Subcutaneous adipose tissue (tissue), 4 donors: ENCODE measurements around the gene APLF. TPM values are rescaled to one million over a fixed set of nuclear protein-coding genes. Genes with fewer than 3 reads are reported as not detected.

Source experiments
- total RNA-seq, 4 donors: library from RNA; depleted of rRNA; stranded (reverse); fragments of >200 nt; gene quantifications; one replicate each; pipeline ENCODE4 v1.1.0, GENCODE V29; 2016
- TF ChIP-seq, protein P1 (sequence below): fragments of 450-650 bp; IDR thresholded peaks from one replicate; pipeline ENCODE4 v1.5.1; 2016; ENCODE audit warnings: low read depth, mild to moderate bottlenecking, control low read depth, antibody characterized with exemption, moderate library complexity

Gene APLF
- total RNA-seq, 4 donors from 2014 or later = 6.6 to 10.8 (median 10.1) TPM

DNA sequence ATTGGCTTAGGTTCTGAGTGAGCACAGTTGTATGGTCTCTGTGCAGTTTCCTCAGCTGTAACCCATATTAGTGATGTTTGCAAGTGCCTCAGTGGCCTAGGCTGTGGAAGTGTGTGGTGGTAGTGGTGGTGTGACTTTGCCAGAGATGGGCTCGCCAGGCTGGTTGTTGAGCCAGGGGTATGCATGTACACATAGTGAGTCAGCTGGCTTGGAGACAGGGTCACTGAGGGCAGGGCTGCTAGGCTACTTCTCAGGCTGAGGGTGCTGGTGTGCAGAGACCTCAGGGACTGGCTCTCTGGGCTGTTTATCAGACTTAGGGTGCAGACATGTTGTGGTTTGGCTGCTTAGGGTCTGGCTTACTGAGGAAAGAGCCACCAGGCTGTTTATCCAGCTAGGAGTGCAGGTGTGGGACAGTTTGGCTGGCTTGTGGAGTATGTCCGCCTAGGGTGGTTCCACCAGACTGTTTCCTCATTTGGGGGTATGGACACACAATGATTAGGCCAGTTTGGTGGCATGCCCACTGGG is 15.0 kb downstream of the APLF start:
- TF ChIP-seq, protein P1, sequence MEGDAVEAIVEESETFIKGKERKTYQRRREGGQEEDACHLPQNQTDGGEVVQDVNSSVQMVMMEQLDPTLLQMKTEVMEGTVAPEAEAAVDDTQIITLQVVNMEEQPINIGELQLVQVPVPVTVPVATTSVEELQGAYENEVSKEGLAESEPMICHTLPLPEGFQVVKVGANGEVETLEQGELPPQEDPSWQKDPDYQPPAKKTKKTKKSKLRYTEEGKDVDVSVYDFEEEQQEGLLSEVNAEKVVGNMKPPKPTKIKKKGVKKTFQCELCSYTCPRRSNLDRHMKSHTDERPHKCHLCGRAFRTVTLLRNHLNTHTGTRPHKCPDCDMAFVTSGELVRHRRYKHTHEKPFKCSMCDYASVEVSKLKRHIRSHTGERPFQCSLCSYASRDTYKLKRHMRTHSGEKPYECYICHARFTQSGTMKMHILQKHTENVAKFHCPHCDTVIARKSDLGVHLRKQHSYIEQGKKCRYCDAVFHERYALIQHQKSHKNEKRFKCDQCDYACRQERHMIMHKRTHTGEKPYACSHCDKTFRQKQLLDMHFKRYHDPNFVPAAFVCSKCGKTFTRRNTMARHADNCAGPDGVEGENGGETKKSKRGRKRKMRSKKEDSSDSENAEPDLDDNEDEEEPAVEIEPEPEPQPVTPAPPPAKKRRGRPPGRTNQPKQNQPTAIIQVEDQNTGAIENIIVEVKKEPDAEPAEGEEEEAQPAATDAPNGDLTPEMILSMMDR = no peak

DNA sequence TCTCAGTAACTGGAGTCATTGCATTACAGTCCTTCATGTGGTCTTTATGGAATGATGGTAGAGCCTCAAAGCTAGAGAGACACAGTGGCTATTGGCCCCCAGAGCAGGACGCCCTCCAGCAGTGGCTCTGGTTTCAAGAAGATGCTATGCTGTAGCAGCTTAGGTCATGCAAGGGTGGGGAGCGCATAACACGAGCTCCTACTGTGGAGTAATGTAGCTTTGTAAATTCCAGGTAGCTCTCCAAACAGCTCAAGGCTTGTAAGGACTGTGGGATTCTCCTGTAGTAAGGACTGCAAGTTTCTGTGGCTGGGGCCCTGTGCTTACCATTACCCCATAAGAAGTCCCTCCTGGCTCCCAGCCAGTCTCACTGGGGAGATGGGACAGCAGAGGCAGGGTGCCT is 15.6 kb downstream of the APLF start:
- TF ChIP-seq, protein P1 = no peak

DNA sequence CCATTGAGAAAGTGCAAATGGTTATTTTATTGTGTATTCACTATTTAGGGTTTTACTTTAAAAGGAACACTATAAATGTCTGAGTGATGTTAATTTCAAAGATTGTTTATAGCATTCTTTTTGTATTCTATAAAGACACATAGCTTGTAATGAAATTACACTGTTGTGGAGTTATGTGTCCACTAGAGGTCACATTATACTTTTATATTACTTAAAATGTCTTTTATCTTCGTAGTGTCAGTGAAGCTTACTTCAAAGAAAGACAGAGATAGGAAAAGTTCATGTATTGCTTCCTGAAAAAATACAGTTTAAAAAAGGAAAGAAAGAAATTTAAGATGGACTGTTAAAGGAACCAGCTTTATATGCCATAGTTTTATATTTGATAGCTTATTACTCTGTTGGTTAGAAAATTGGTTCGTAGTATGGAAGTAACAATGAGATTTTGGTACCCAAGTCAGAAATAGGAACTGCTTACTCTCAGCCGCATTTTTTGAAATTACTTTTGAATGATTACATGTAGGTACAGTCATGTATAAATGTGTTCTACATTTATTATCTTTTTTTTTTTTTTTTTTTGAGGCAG is 20.5 kb downstream of the APLF start:
- TF ChIP-seq, protein P1 = no peak

DNA sequence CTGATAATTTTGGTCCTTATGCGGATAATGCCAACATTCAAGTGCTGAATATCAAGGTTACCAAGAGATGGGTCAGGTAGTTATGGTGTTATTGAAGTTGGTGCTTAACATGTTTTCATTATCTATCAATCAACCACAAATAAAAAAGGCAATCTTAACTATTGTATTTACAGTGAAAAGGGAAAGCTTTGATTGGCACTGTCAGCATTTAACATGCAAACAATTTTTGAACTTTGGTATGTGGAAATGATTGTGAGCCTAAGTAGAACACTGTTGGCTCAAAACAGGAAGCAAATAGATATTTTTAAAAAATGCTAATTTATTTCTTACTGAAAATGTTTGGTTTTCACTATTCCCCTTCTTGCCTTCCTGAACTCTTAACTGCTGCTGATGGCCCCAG is 21.9 kb downstream of the APLF start:
- TF ChIP-seq, protein P1 = no peak

DNA sequence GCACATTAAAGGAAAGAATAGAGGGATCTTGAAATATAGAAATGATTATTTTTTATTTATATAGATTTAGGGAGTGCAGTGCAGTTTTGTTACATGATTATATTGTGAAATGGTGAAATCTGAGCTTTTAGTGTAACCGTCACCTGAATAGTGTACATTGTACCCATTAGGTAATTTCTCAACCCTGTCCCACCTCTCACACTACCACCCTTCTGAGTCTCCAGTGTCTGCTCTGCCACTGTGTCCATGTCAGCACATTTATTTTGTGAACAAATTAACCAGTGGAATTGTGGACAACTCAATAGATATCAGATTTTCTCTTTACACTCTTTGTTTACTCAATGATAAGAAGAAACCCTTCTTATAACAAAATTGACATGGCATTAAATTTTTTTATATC is 24.2 kb downstream of the APLF start:
- TF ChIP-seq, protein P1 = no peak

DNA sequence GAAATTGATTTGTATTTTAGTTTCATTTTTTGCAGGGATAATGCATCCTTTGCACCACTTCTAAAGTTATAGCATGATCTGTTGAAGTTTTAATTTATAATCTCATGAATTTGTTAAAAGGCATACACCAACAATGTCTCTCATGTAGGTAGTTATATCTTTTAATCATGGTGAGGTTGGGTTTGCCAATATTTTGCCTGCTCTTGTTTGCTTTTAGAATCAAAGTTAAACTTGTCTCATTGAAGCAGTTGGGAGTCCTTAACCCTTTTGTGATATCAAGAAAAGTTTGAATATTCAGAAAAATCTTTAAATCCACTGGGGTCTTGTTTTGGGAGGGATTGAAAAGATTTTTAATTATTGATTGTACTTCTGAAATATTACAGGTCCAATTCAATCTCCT is 31.7 kb downstream of the APLF start:
- TF ChIP-seq, protein P1 = no peak

DNA sequence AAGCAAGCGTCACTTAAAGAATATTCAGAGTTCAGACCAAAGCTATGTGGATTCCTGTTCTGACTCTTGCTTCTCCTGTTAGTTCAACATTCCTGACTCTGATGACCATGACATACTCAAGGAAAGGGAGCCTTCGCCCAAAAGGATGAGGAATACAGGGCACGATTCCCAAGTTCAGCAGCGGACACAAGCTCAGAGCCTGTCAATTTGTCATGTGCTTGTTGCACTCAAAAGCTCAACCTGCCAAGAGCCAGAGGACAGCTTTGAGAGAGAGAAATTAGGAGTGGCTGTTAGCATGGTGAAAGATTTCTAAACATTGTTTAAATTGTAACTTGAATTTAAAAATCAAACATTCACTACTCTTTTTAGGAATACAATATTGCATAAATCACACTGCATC is 33.3 kb downstream of the APLF start:
- TF ChIP-seq, protein P1 = no peak
